Medulla oblongata (tissue), 1 donor: Measurements from ENCODE around the gene RNASET2.
"Not testable (repeated sequence)": the region's sequence is repeated elsewhere in the genome, so short reads cannot be mapped to it uniquely, and the experiment has no call there.

Experiments used
- DNase-seq: peaks from one replicate; pipeline ENCODE4 v3.0.0-alpha.2; 2015; ENCODE audit errors: extremely low spot score

Gene RNASET2

GRCh38 chr6:166903500-166903899 is 52.9 kb downstream of the RNASET2 start:
- no peak for DNase-seq

DNA sequence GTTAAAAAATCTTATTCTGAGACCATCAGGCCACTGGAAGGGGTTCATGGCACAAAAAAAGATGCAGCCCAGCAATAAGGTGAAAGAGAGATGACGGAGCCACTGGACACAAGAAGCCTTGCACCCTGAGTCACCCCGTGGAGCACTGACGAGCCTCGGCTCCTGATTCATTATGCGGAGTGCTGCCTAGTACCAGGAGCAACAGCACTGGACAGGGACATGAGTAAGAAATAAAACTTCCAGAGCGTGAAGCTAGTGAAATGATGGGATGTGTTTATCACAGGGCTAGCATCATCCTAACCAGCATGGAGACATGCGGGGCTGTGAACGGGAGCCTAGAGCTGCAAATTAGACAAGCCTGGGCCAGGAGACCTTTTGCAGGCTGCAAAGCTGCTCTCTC is 53.3 kb downstream of the RNASET2 start:
- no peak for DNase-seq

GRCh38 chr6:166902211-166902755 is 54.1 kb downstream of the RNASET2 start:
- no peak for DNase-seq

GRCh38 chr6:166901626-166902025 is 54.7 kb downstream of the RNASET2 start:
- DNase-seq, result no peak

GRCh38 chr6:166900956-166901607 is 55.3 kb downstream of the RNASET2 start:
- DNase-seq, result no peak

GRCh38 chr6:166900130-166900708 is 56.1 kb downstream of the RNASET2 start:
- no peak for DNase-seq

DNA sequence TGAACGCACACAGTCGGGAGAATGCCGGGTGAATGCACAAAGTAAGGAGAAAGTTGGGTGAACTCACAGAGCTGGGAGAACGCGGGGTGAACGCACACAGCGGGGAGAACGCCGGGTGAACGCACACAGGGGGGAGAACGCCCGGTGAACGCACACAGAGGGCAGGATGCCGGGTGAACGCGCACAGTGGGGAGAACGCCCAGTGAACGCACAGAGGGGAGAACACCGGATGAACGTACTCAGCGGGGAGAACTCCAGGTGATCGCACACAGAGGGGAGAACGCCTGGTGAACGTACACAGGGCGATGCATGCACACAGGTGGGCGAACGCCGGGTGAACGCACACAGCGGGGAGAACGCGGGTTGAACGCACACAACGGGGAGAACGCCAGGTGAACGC is 57.4 kb downstream of the RNASET2 start:
- no peak for DNase-seq

DNA sequence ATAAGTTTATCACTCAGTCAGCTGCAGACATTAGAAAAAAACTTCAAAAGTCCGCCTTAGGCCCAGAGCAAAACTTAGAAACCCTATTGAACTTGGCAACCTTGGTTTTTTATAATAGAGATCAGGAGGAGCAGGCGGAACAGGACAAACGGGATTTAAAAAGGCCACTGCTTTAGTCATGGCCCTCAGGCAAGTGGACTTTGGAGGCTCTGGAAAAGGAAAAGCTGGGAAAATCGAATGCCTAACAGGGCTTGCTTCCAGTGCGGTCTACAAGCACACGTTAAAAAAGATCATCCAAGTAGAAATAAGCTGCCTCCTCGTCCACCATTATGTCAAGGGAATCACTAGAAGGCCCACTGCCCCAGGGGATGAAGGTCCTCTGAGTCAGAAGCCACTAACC is 61.7 kb downstream of the RNASET2 start:
- DNase-seq, result not testable (repeated sequence)

- not testable (repeated sequence) for DNase-seq
Measured at GRCh38 chr6:166892472-166892871, 63.9 kb downstream of the RNASET2 start.

GRCh38 chr6:166886773-166887172 is 69.6 kb downstream of the RNASET2 start:
- DNase-seq, result not testable (repeated sequence)

- not testable (repeated sequence) for DNase-seq
Measured at GRCh38 chr6:166884958-166885357, 71.4 kb downstream of the RNASET2 start.

DNA sequence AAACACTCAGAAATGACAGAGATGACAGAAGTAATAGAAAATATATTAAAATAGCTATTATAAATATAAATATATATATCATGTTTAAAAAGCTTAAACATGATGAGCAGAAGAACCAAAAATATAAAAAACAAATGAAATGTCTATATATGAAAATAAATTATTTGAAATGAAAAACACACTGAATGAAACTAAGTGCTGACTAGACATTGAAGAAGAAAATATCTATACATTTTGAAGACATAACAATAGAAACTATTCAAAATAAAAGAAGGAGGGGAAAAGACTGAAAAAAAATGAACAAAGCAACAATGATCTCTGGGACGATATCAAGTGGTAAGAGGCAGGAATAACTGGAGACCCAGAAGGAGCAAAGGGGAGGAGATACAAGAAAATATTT is 76.8 kb downstream of the RNASET2 start:
- no peak for DNase-seq
